ENCODE measurements around the gene EDRF1. TPM values are rescaled to one million over a fixed set of nuclear protein-coding genes. Genes with fewer than 3 reads are reported as not detected.

Gene EDRF1
- total and polyA plus RNA-seq, 10 of the 15 experiments (the other 5 are each of a cell fraction or from before 2014, with no cell fraction given), result 16.8 to 99.7 (median 42.9) TPM

DNA sequence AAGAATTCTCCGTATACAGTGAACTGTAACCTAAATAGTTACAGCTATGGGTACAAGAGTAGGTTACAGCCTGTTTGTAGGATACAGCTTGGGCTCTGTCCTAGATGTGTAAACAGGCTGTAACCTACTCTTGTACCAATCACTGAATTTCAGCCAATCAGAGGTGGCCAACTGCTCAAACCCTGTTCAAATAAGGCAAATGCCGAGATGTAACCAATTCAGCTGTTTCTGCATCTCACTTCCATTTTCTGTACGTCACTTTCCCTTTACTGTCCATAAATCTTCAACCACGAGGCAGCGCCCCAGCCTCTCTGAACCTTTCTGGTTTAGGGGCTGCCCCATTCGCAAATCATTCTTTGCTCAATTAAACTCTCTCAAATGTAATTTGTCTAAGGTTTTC is 64.4 kb downstream of the EDRF1 start (continued):
- TF ChIP-seq, protein P1, sequence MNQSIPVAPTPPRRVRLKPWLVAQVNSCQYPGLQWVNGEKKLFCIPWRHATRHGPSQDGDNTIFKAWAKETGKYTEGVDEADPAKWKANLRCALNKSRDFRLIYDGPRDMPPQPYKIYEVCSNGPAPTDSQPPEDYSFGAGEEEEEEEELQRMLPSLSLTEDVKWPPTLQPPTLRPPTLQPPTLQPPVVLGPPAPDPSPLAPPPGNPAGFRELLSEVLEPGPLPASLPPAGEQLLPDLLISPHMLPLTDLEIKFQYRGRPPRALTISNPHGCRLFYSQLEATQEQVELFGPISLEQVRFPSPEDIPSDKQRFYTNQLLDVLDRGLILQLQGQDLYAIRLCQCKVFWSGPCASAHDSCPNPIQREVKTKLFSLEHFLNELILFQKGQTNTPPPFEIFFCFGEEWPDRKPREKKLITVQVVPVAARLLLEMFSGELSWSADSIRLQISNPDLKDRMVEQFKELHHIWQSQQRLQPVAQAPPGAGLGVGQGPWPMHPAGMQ (IDR thresholded peaks at IDR 0.05; ENCODE audit: borderline replicate concordance), result no peak
- TF ChIP-seq, protein P2, sequence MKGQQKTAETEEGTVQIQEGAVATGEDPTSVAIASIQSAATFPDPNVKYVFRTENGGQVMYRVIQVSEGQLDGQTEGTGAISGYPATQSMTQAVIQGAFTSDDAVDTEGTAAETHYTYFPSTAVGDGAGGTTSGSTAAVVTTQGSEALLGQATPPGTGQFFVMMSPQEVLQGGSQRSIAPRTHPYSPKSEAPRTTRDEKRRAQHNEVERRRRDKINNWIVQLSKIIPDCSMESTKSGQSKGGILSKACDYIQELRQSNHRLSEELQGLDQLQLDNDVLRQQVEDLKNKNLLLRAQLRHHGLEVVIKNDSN (IDR thresholded peaks at IDR 0.05; ENCODE audit: borderline replicate concordance, extremely low read length, insufficient read depth, low read depth, low read length), result no peak
- TF ChIP-seq RUNX3 (IDR thresholded peaks at IDR 0.05; ENCODE audit: low read length), result peak; percentile 43
- TF ChIP-seq EED (IDR thresholded peaks at IDR 0.05; ENCODE audit: low read depth), result no peak
- TF ChIP-seq, protein P3, sequence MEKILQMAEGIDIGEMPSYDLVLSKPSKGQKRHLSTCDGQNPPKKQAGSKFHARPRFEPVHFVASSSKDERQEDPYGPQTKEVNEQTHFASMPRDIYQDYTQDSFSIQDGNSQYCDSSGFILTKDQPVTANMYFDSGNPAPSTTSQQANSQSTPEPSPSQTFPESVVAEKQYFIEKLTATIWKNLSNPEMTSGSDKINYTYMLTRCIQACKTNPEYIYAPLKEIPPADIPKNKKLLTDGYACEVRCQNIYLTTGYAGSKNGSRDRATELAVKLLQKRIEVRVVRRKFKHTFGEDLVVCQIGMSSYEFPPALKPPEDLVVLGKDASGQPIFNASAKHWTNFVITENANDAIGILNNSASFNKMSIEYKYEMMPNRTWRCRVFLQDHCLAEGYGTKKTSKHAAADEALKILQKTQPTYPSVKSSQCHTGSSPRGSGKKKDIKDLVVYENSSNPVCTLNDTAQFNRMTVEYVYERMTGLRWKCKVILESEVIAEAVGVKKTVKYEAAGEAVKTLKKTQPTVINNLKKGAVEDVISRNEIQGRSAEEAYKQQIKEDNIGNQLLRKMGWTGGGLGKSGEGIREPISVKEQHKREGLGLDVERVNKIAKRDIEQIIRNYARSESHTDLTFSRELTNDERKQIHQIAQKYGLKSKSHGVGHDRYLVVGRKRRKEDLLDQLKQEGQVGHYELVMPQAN (conservative IDR thresholded peaks at IDR 0.05), result no peak
- TF ChIP-seq, protein P4, sequence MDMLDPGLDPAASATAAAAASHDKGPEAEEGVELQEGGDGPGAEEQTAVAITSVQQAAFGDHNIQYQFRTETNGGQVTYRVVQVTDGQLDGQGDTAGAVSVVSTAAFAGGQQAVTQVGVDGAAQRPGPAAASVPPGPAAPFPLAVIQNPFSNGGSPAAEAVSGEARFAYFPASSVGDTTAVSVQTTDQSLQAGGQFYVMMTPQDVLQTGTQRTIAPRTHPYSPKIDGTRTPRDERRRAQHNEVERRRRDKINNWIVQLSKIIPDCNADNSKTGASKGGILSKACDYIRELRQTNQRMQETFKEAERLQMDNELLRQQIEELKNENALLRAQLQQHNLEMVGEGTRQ (IDR thresholded peaks at IDR 0.05; ENCODE audit: borderline replicate concordance, low read depth, low read length), result no peak
- peak; percentile 10 to 82; a peak in 2 of 4 replicates for TF ChIP-seq SRF (IDR thresholded peaks at IDR 0.05; ENCODE audit: low read depth in 2 of 2, low read length in 2 of 2)
- no peak for TF ChIP-seq ZNF274 (IDR thresholded peaks at IDR 0.05; ENCODE audit: insufficient read depth, insufficient read length)
- TF ChIP-seq, protein P5, sequence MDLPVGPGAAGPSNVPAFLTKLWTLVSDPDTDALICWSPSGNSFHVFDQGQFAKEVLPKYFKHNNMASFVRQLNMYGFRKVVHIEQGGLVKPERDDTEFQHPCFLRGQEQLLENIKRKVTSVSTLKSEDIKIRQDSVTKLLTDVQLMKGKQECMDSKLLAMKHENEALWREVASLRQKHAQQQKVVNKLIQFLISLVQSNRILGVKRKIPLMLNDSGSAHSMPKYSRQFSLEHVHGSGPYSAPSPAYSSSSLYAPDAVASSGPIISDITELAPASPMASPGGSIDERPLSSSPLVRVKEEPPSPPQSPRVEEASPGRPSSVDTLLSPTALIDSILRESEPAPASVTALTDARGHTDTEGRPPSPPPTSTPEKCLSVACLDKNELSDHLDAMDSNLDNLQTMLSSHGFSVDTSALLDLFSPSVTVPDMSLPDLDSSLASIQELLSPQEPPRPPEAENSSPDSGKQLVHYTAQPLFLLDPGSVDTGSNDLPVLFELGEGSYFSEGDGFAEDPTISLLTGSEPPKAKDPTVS (IDR thresholded peaks at IDR 0.05; ENCODE audit: low read depth, low read length), result no peak
- TF ChIP-seq SPI1 (IDR thresholded peaks at IDR 0.05; ENCODE audit: borderline replicate concordance, insufficient read depth, low read depth, low read length), result peak; percentile 32; the same call in 1 of the 2 replicates
- no peak for TF ChIP-seq SUPT20H (IDR thresholded peaks at IDR 0.05; ENCODE audit: borderline replicate concordance, control insufficient read depth, low read depth, low read length)
- no peak for TF ChIP-seq BMI1 (IDR thresholded peaks at IDR 0.05; ENCODE audit: borderline replicate concordance)
- no peak for TF ChIP-seq ZNF622 (IDR thresholded peaks at IDR 0.05)
- TF ChIP-seq CEBPB (IDR thresholded peaks at IDR 0.05; ENCODE audit: borderline replicate concordance in 1 of 2, low read depth in 2 of 2, low read length in 2 of 2), result no peak
- TF ChIP-seq, protein P6, sequence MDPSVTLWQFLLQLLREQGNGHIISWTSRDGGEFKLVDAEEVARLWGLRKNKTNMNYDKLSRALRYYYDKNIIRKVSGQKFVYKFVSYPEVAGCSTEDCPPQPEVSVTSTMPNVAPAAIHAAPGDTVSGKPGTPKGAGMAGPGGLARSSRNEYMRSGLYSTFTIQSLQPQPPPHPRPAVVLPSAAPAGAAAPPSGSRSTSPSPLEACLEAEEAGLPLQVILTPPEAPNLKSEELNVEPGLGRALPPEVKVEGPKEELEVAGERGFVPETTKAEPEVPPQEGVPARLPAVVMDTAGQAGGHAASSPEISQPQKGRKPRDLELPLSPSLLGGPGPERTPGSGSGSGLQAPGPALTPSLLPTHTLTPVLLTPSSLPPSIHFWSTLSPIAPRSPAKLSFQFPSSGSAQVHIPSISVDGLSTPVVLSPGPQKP (IDR thresholded peaks at IDR 0.05; ENCODE audit: low read depth, low read length), result no peak
- no peak for TF ChIP-seq POU2F2 (IDR thresholded peaks at IDR 0.05; ENCODE audit: borderline replicate concordance, low read depth, low read length)
- TF ChIP-seq FOXK2 (IDR thresholded peaks at IDR 0.05), result no peak
- TF ChIP-seq EP300 (IDR thresholded peaks at IDR 0.05; ENCODE audit: borderline replicate concordance in 1 of 2, control insufficient read depth in 1 of 2, low read depth in 2 of 2, low read length in 2 of 2), result peak in 1 of 2 experiments; percentile 29; a peak in 2 of 4 replicates
- TF ChIP-seq ZZZ3 (IDR thresholded peaks at IDR 0.05; ENCODE audit: control insufficient read depth, insufficient read length, low read depth), result no peak
- no peak for TF ChIP-seq TCF7 (IDR thresholded peaks at IDR 0.05; ENCODE audit: borderline replicate concordance)
- TF ChIP-seq SMAD1 (IDR thresholded peaks at IDR 0.05; ENCODE audit: low read depth, partially characterized antibody), result no peak
- no peak for TF ChIP-seq JUNB (IDR thresholded peaks at IDR 0.05)

Data from GM12878 (cell line).